GM19468 (cell line): ENCODE data around the gene NDOR1.
"Not testable (repeated sequence)": the region's sequence is repeated elsewhere in the genome, so short reads cannot be mapped to it uniquely, and the experiment has no call there.

Experiments used
- ATAC-seq: cut with Tn5 transposase; IDR thresholded peaks from one replicate; pipeline ENCODE4 v1.9.1; 2021; ENCODE audit warnings: mild to moderate bottlenecking, moderate library complexity, moderate number of reproducible peaks; ENCODE audit not compliant: unreplicated experiment; ENCODE audit errors: extremely low read depth

Gene NDOR1

GRCh38 chr9:137228968-137229896 is 23.7 kb downstream of the NDOR1 start:
- ATAC-seq, result no peak

DNA sequence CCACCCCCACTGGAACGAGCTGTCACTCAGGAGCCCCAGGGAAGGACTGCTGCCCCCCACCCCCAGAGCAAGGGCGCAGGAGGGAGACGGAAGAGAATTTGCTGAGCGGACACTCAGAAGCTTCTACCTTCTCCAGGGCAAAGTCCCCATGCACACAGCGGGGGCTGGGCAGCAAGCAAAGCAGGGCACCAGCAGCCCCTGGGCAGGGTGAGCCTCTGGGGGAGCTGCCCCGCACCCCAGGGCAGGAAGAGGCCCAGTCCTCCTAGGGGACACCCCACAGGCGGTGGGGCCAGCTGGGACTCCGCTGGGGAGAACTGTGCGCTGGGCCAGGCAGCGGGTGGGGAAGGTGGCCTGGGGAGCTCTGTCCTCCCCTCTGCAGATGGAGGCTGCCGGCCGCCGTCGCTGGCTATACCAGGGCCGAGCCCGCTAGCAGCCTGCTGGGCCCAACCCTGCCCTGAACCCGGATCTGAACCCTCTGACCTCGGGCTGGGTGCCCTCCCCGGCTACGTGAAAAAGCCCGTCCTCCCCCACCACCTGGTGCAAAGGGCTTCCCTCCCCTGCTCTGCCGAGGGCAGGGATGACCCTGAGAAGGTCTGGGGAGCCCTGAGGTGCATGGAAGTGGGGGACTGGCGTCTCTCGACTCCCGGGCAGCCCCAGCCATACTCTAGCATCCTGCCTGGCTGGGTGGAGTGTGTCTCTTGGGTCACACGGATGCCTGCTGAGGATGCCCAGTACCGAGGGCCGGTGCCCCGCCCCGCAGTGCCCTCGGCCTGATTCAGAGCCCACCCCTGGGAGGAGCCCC is 24.6 kb downstream of the NDOR1 start:
- ATAC-seq, result no peak

- ATAC-seq, result no peak
Measured at GRCh38 chr9:137230705-137231371, 25.3 kb downstream of the NDOR1 start, which contains the start of gene SLC34A3. TSS of gene SLC34A3 (plus strand) at chr9:137230901. CDS start at chr9:137231703, 802 bp downstream.

DNA sequence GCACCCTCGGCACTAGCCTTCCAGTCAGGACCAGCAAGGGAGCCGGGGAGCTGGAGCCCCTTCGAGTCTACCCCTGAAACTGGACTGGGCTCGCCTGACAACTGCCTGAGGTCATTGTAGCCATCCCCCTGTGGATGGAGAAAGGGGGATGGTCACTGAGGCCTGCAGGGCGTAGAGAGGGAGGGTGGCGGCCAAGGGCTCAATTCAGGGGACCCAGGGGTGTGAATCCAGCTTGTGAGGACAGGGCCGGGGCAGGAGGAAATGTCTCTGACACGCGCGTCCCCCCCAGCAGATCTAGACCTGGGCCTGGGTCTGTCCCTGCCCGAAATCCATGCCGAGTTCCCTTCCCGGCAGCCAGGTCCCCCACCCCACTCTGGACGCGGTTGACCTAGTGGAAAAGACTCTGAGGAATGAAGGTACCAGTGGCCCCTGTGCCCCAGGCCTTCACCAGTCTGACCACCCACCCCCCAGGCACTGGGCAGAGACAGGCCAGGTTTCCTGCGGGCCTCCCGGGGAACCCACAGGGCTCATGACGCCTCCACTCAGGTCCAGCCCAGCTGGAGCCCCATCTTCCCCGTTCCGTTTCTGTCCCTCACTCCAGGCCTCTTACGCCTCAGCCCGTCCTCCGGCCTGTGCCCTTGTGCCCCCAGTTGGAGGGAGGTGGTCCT is 26.0 kb downstream of the NDOR1 start:
- no peak for ATAC-seq

GRCh38 chr9:137232101-137232500 is 26.6 kb downstream of the NDOR1 start:
- no peak for ATAC-seq

DNA sequence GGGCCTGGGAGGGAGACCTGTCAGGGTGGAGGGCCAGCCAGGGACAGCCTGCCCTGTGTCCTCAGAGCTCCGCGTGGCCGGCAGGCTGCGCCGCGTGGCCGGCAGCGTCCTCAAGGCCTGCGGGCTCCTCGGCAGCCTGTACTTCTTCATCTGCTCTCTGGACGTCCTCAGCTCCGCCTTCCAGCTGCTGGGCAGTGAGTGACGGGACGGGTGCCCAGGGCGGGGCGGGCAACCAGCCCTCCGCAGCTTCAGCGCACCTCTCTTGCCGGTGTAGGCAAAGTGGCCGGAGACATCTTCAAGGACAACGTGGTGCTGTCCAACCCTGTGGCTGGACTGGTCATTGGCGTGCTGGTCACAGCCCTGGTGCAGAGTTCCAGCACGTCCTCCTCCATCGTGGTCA is 27.0 kb downstream of the NDOR1 start:
- no peak for ATAC-seq

GRCh38 chr9:137233143-137233980 is 27.9 kb downstream of the NDOR1 start:
- ATAC-seq, result no peak

- ATAC-seq, result no peak
Measured at GRCh38 chr9:137234055-137234697, 28.7 kb downstream of the NDOR1 start.

- no peak for ATAC-seq
Measured at GRCh38 chr9:137234758-137235423, 29.4 kb downstream of the NDOR1 start.

DNA sequence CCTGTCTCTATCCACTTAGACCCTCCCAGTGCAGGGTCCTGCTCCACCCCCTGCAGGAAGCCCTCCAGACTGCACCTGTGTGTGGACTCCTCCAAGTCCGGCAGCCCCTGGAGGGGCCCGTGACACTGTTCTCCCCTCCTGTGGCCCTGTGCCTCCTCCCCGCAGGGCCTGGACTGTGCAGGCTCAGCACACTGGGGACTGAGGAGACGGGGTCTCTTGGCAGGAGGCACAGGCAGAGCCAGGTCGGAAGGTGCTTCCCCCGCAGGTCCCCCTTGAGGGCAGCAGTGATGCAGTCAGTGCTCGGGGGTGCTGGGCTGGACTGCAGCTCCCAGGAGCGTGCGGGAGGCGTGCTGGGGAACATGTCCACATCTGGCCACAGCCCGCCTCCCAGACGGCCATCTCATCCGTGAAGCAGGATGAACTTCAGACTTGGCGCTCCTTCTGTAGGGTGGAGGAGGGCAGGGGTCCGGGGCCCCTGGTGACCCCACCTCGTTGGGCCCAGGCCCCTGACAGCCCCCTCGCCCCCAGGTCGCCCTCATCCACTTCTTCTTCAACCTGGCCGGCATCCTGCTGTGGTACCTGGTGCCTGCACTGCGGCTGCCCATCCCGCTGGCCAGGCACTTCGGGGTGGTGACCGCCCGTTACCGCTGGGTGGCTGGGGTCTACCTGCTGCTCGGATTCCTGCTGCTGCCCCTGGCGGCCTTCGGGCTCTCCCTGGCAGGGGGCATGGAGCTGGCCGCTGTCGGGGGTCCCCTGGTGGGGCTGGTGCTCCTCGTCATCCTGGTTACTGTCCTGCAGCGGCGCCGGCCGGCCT is 30.1 kb downstream of the NDOR1 start:
- ATAC-seq, result no peak

GRCh38 chr9:137236238-137236935 is 30.9 kb downstream of the NDOR1 start:
- no peak for ATAC-seq

DNA sequence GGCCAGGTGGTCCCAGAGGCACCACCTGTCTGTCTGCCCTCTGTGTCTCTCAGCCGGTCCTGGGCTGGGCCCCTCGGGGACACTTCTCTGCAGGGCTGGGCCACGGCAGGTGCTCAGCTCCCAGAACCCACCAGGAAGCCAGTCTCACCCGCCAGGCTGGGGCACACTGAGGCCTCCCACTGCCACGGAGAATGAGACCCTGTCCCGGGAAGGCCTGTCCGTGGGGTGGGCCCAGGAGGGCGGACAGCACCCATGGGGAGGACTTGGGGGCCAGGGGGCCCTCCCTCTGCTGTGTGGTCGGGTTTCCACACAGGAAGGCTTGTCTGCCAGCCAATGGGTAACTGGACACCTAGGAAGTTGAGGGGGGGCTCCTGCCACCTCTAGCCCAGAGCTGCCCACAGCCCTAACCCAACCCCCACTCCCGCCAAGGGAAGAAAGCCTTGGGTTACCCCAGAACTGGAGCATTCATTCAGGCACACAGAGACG is 31.5 kb downstream of the NDOR1 start:
- ATAC-seq, result no peak

DNA sequence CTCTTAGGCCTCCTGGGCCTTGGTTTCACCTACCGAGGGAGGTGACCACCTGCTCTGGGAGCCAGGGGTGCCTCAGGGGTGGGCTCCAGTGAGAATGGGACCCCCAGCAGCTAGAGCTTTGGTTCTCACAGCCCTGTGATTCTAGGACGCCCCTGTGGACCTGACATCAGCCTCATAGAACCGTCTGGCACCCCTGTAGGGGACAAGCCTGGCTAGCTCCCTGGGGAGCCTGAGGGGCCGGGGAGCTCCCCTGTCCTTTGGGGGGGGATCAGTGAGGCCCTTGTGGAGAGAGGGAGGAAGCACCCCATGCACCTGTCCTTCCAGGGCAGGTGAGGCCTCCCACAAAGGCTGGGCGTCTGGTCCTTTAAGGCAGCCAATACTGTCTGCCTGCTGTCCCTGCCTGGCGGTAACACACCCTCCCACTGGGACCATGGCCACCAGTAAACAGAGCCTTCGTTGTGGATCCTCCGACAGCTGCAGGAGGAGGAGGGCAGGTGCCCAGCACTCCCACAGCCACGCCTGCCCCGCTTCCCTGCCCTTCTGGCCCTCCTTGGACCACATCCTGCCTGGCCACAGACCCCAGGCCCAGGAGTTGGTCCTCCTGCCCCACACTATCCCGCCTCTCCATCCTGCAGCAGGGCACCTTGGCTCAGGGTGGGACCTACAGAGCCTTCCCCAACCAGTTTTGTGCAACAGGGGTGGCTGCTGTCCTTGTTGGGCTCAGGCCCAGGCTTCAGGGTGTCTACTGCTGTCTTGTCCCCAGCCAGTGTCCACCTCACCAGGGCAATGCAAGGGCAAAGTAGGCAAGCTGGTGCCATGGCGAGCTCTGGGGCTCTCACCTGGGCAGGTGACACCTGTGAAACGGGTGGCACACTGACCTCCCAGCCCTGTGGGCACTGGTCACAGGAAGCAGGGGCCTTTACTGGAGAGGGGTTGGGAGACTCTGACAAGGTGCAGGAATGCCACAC is 32.5 kb downstream of the NDOR1 start:
- ATAC-seq, result no peak

DNA sequence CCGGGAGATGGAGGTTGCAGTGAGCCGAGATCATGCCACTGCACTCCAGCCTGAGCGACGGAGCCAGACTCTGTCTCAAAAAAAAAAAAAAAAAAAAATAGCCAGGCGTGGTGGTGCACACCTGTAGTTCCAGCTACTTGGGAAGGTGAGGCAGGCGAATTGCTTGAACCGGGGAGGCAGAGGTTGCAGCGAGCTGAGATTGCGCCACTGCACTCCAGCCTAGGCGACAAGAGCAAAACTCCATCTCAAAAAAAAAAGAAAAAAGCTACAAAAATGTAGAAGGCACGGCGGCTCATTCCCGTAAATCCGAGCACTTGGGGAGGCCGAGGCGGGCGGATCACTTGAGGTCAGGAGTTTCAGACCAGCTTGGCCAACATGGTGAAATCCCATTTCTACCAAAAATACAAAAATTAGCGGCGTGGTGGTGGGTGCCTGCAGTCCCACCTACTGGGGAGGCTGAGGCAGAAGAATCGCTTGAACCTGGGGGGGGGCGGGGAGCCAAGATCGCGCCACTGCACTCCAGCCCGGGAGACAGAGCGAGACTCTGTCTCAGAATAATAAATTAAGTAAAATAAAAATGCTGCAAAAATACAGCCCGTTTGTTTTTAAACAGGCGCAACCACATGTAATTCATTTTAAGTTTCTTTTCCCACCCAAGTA is 34.2 kb downstream of the NDOR1 start:
- not testable (repeated sequence) for ATAC-seq

DNA sequence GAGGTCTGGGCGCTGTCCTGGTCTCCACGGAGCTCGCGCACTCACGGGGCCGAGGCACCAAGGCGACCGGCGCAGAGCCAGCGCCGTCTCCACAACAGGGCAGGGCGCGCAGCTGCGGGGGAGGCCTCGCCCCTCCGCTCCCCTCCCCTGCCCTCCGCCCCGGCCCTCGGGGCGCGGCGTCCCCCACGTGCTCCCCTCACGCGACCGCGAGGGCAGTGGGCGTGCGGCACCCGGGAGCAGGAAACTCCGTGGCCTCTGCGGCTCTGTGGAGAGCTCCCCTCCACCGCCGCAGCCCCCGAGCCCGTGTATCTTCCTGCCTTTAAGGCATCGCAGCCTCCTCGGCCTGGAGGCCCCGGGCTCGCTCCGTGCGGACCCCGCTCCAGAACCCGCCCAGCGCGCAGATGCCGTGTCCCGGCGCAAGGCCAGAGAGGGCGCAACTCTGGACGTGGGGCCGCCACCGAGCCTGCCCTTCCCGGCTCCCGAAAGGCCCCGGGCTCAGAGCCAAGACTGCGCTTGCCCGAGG is 34.9 kb downstream of the NDOR1 start:
- no peak for ATAC-seq
